OCI-LY3 (cell line): Measurements from ENCODE around the gene CEP170B.

Experiments used
- CTCF ChIP-seq: fragments of 200-600, 300-600 bp; sonication (generic); IDR thresholded peaks from 2 replicates; pipeline ENCODE4 v1.5.1; 2014; ENCODE audit warnings: antibody characterized with exemption, low read length, low read depth
- EZH2phosphoT487 ChIP-seq: fragments of 200-600 bp; shearing (Covaris generic); IDR thresholded peaks from 2 replicates; pipeline ENCODE4 v1.6.1; 2018; ENCODE audit warnings: antibody characterized with exemption, mixed run types, low read depth

GRCh38 chr14:104895207-104895785, 30.2 kb downstream of the CEP170B start:
- no peak for TF ChIP-seq CTCF
- no peak for TF ChIP-seq EZH2phosphoT487
